DND-41 (cell line): ENCODE results near the gene SRSF12.

ENCODE experiments used
- EZH2 ChIP-seq: IDR thresholded peaks from 3 replicates; pipeline ENCODE4 v1.6.1; 2012; ENCODE audit warnings: borderline replicate concordance, low read depth, mild to moderate bottlenecking, moderate library complexity, low read length, inconsistent platforms; ENCODE audit not compliant: severe bottlenecking
- TF ChIP-seq, protein P1 (sequence below): IDR thresholded peaks from 2 replicates; pipeline ENCODE4 v1.5.1; 2012; ENCODE audit warnings: borderline replicate concordance, low read length, moderate library complexity, mild to moderate bottlenecking; ENCODE audit not compliant: poor library complexity, severe bottlenecking; ENCODE audit errors: extremely low read depth

DNA sequence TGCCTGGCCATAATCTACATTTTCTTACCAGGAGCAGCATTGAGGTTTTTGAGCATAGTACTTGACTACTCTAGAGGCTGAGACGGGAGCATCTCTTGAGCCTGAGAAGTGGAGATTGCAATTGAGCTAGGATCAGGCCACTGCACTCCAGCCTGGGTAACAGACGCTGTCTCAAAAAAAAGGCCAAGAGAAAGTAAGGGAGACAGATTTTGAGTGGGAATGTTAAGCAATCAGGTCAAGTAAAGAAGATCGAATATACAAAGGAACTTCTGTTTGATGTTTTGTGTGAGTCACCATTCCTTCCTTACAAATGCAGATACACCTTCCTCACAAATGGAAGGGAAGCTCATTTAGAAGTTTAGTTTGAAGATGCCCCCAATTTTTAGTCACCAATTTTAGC, 32.9 kb downstream of the SRSF12 start:
- TF ChIP-seq EZH2 = no peak
- TF ChIP-seq, protein P1, sequence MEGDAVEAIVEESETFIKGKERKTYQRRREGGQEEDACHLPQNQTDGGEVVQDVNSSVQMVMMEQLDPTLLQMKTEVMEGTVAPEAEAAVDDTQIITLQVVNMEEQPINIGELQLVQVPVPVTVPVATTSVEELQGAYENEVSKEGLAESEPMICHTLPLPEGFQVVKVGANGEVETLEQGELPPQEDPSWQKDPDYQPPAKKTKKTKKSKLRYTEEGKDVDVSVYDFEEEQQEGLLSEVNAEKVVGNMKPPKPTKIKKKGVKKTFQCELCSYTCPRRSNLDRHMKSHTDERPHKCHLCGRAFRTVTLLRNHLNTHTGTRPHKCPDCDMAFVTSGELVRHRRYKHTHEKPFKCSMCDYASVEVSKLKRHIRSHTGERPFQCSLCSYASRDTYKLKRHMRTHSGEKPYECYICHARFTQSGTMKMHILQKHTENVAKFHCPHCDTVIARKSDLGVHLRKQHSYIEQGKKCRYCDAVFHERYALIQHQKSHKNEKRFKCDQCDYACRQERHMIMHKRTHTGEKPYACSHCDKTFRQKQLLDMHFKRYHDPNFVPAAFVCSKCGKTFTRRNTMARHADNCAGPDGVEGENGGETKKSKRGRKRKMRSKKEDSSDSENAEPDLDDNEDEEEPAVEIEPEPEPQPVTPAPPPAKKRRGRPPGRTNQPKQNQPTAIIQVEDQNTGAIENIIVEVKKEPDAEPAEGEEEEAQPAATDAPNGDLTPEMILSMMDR = no peak
